ENCODE measurements around the gene ZFHX3.

GRCh38 chr16:73047221-73047535 lies 750 bp downstream of the ZFHX3 start:
- TF ChIP-seq CTCF (IDR thresholded peaks at IDR 0.05) (no peak), POLR2A (IDR thresholded peaks at IDR 0.05) (no peak)

All from right lobe of liver (tissue), 4 donors.